Right ventricle myocardium superior (tissue), 1 donor: ENCODE results near the gene THSD4. TPM values are rescaled to one million over a fixed set of nuclear protein-coding genes. Genes with fewer than 3 reads are reported as not detected.
"Not testable (repeated sequence)": the region's sequence is repeated elsewhere in the genome, so short reads cannot be mapped to it uniquely, and the experiment has no call there.

Experiments
- ATAC-seq: fragments of 200-7000 bp; cut with Tn5 transposase; one replicate; pipeline ENCODE4 v1.9.1; 2020; ENCODE audit warnings: mild to moderate bottlenecking; ENCODE audit not compliant: poor library complexity
- DNase-seq: peaks from one replicate; pipeline ENCODE4 v3.0.0-alpha.2; 2020
- intact Hi-C: fragments of 100-400 bp; cut with DNase I; formaldehyde crosslinking; loops from one replicate; pipeline ENCODE4 v1.11.2; 2022
- total RNA-seq: library from RNA; stranded (reverse); fragmentation: NEBNext Ultra II Directional; extraction: Animal tissue kit (Norgen Biotek cat#: 25700); gene quantifications from one replicate; pipeline ENCODE4 v1.2.1, GENCODE V29; 2021
- donor health status: DM: no; HTN: yes; CAD: no; lungs with severe emphysema.

The THSD4 gene
- total RNA-seq, 1 donor from 2014 or later: 75.6 TPM

GRCh38 chr15:71660501-71660900, 545.2 kb downstream of the THSD4 start:
- intact Hi-C loops: no loop called here
- DNase-seq (no peak), ATAC-seq (peak; percentile 25)

DNA sequence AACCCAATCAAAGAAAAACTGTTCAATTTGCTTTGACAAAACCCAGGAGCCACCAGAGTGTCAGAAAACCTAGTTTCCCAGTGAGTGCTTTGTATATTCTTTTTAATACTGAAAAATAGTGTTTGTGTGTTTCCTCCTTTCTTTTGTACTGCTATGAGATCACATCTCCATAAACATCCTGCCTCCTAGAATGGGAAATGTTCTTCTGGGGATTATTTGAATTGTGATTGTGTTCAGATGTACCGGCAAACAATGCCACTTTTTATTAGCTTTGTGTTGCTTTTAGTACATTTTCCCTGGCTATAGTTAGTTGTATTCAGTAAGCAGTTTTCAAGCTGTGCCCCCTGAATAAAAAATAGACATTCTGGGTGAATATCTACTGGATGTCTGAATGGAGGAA, 547.0 kb downstream of the THSD4 start:
- intact Hi-C loops: no loop called here
- DNase-seq: no peak
- no peak for ATAC-seq

DNA sequence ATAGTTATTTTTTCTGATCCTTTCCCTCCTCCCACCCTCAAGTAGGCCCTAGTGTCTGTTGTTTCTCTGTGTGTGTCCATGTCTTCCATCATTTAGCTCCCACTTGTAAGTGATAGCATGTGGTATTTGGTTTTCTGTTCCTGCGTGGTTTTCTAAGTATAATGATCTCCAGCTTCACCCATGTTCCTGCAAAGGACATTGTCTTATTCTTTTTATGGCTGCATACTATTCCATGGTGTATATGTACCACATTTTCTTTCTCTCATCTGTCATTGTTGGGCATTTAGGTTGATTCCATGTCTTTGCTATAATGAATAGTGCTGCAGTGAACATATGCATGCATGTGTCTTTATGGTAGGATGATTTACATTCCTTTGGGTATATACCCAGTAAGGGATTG, 549.4 kb downstream of the THSD4 start:
- DNase-seq (no peak), ATAC-seq (no peak)
- intact Hi-C loops: no loop called here

DNA sequence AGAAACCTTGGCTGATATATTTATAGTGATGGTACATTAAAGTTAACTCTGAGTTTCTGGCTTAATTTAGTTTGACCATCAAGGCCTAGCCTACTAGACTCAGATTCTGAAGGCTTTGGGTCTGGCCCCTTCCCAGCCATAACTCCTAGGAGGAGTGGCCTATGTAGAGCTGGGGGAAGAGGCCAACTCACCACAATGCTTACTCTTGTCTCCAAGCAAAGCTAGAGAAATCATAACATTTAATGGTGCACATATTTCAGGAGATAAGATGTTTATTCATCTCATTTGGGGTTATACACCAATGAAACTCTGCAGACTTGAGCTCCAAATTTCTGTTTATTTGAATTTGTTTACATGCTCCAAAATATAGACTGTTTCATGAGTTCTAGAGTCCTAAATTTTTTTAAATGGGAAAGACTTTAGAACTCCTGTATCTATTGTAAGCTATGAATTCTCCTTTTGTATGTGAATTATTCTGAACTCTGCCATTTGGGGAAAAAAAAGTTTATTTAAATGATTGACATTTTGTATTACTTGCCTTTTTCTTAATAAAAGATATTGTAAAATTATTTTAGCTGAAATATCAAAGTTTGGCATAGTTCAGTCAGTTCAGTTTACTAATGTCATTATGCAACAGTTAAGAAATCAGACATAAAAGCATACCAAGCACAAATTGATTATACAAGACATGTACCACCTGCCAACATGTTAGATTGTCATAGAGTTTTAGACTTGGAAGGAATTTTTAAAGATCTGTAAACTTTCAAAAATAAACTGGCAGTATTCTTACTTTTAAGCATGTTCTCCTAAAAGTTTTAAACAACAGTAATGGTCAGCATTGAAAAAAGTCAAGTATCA, 551.7 kb downstream of the THSD4 start:
- ATAC-seq (no peak), DNase-seq (no peak)
- intact Hi-C loops: no loop called here

DNA sequence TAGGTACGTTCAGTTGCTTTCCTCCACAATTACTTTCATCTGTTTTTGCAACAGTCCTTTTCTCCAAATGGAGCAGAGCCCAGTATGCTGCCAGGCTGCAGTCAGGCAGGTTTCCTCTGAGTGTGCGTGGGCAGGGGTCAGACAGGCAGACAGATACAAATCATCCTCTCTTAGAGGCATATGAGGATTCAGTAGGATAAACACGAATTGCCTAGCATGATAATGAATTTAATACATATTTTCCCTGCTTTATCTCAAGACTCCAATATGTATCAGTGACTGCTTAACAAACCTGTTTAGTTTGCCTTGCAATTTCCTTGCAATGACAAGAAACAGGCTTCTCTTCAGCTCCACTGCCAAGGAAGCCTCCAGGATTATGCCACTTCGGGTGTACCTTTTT, 554.4 kb downstream of the THSD4 start:
- ATAC-seq (no peak), DNase-seq (no peak)
- intact Hi-C loops: no loop called here

GRCh38 chr15:71670222-71670621, 555.0 kb downstream of the THSD4 start:
- DNase-seq, intact Hi-C loops, ATAC-seq: not testable (repeated sequence)

DNA sequence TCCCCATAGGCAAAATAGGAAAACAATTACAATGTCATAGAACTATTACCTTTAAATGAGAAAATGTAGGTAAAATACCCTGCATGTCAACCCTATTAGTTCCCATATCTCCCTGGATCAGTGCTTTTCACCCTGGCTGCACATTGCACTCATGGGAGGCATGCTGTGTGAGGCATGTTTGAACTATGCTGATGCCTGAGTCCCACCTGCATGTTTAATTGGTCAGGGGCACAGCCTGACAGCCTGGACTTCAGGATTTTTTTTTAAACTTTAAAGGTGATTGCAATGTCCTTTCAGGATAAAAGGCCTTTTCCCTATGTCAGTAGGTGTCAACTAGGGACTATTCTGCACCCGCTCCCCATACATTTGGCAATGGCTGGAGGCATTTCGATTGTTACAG, 559.1 kb downstream of the THSD4 start:
- intact Hi-C loops: no loop called here
- no peak for ATAC-seq
- no peak for DNase-seq

DNA sequence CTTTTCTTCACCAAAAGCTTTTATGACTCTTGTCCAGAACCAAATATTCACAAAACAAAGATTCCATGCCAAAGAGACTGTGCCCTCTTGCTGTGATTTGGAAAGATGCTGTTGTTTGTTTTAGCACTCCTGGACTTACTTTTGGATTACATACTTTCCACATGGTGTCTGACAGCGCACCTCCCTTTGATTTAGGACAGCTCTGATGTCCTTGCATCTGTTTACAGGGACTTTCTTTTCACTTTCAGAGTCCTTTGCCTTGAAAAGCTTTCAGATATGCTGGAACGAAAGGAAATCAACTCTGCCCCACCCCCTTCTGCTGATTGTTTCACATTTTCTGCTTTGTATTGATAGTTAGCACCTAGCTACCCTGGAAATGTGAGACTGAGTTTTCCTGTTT, 562.1 kb downstream of the THSD4 start:
- DNase-seq (no peak), ATAC-seq (peak; percentile 56)
- intact Hi-C loops: no loop called here

DNA sequence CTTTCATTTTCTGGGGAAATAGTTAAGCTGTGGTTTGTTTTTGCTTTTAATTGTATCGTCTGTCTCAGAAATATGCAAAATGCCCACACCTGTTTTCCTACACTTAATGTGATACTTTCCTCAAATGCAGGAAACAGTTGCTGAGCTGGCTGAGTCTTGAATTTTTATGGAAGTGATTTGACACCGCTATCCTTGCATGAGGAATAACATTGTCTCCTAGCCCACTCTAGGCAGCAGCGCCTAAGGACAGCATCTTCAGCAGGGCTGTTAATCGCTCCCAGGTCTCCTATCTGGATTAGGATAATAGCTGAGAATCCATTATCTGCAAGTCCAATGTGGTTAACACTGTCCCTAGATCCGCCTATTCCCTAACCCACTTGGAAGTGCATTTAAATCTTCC, 562.5 kb downstream of the THSD4 start:
- intact Hi-C loops: no loop called here
- no peak for DNase-seq
- ATAC-seq: no peak

GRCh38 chr15:71678191-71678590, 562.9 kb downstream of the THSD4 start:
- ATAC-seq (no peak), DNase-seq (no peak)
- intact Hi-C loops: no loop called here

GRCh38 chr15:71678605-71679004, 563.3 kb downstream of the THSD4 start:
- intact Hi-C loops: no loop called here
- ATAC-seq: no peak
- no peak for DNase-seq

DNA sequence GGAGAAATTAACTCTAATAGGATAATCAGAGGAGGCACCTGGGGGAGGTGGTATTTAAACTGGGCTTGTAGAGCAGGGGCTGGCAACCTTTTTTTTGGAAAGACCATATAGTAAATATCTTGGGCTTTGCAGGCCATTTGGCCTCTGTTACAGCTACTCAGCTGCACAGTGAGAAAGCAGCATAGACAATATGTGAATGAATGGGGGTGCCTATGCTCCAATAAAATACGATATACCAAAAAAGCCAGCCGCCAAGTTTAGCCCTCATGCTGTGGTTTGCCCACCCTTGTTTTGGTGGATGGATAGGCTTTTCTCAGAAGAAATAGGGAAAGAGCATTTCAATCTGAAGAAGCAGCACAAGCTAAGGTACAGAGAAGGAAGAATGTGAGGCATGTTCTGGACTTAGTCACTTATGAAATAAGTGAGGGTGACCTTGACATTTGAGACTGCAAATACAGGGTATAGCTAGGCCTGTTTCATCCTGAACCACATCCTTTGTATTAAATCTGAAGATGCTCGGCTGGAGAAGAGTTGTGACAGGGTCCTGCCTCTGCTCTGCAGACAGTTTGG, 564.0 kb downstream of the THSD4 start:
- ATAC-seq: no peak
- intact Hi-C loops: no loop called here
- no peak for DNase-seq

GRCh38 chr15:71679793-71680353, 564.6 kb downstream of the THSD4 start:
- intact Hi-C loops: no loop called here
- ATAC-seq (no peak), DNase-seq (no peak)

DNA sequence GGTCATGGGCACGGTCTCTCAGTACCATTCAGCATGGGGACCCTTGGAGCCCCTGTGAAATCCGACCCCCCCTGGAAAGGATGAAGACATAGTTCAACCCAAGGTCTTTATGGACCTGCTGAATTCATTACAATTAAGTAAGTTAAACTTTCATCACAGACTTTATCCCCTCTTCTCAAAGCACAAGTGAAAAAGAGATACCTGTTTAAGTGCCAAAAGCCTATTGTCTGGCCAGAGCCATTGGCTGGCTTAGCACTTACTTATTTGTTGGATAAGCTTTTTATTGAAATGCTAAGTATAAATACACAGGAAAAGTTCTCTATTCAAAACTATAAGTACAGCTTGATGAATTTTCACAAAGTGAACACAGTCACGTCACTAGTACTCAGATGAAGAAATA, 566.7 kb downstream of the THSD4 start:
- ATAC-seq (no peak), DNase-seq (no peak)
- intact Hi-C loops: no loop called here

GRCh38 chr15:71683411-71684274, 568.4 kb downstream of the THSD4 start:
- intact Hi-C loops: no loop called here
- ATAC-seq (no peak), DNase-seq (no peak)

DNA sequence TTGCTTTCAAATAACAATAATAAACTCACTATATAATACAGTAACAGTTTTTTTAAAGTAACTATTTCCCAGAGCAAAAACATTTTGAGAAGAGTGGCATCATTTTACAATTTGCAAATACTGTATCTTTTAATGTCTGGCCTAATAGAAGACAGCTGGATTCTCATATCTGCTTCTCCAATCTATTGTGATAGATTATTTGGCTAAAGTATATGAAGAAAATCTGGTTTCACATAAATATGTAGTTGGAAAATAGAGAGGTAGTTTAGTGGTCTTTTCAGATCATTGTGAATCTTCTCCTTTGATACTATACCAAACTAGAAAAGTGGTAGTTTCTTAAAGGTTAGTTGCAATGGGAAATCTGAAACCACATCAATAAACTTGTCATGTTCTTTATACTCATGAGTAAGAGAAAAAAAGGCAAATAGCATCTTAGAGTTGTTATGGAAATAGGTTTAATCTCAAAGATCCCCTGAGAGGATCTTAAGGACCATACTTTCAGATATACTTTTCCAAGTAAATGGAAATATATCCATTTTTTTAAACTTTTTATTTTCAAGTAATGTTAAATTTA, 570.2 kb downstream of the THSD4 start:
- ATAC-seq (no peak), DNase-seq (no peak)
- intact Hi-C loops: no loop called here

DNA sequence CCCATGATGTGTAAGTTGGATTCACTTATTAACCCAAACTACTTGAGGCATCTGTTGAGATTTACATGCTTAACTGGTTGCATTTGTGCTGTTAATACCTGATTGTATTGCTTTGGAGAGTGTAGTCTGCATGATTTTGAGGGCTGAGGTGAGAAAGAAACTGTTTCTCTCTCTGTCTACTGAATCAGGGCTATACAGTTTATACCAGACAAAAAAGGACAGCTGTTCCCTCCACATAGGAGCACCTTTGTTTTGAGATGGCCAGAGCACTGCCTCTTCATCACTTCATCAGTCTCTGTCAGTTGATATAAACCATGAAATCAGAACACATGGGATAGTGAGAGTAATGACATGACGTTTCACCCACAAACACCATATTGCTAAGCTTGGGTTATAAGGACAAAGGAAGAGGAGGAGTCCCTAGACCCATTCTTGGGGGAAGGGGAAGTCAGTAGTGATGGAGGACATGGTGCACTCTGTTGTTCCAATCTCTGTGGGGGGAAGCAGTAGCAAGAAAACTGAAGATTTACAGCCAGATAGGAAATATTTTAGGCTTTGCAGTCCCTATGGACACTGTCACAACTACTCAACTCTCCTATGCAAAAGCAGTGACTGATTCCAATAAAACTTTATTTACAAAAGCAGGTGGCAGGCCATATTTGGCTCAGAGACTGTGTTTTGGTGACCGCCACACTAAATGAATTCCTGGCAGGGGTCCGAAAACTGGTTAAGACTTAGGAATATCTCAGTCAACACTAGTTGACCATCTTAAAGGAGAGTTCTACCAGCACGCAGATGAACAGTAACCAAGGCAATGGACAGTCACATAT, 571.2 kb downstream of the THSD4 start:
- DNase-seq (no peak), ATAC-seq (no peak)
- intact Hi-C loops: no loop called here

DNA sequence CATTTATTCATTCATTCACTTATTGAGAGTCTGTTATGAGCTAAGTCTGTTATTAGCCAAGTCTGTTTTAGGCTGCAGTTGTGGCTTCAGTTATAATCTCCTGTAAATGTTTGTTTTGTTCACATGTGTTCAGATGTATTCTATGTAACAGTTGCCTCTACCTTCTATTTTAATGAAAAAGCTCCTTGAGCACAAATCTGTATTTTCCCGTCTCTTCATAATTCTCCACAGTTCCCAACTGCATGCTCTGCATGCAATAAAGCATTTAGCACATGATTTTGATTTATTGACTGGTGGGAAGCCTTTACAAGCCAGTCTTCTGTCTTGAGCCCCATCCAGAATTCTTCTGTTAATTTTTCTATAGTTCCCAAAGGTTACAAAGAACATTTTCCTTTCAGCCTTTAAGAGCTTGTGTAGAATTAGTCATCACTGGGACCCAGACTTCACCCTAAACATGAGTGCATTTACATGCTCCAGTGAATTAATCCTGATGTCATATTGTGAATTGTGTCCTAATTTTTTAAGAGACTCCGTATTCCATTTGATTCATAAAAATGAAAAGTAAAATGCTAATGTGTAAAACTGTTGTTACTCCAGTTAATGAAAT, 572.7 kb downstream of the THSD4 start:
- intact Hi-C loops: no loop called here
- ATAC-seq: no peak
- DNase-seq: no peak
